Bronchial epithelial cell (primary cell): Measurements from ENCODE around the gene KLHL3. TPM values are rescaled to one million over a fixed set of nuclear protein-coding genes. Genes with fewer than 3 reads are reported as not detected.
A peak's percentile ranks its signal among the peaks of the same experiment; 100 is the strongest.

ENCODE experiments used
- DNase-seq: peaks from one replicate; pipeline ENCODE4 v3.0.0-alpha.2; 2010; ENCODE audit warnings: low read depth
- FAIRE-seq: peaks from 2 replicates; lab custom pipeline; 2011; peaks lifted over from hg19 to GRCh38; lab: Jason Lieb, UNC
- H3K27me3 ChIP-seq: 2 replicates; pipeline ENCODE4 v1.5.1; 2011; ENCODE audit warnings: low read length; ENCODE audit not compliant: control insufficient read depth, insufficient read depth
- H3K36me3 ChIP-seq: 2 replicates; pipeline ENCODE4 v1.5.1; 2011; ENCODE audit warnings: low read length; ENCODE audit not compliant: control insufficient read depth, insufficient read depth
- H3K4me3 ChIP-seq: 2 replicates; pipeline ENCODE4 v1.5.1; 2011; ENCODE audit warnings: mild to moderate bottlenecking, low read depth, low read length, control low read depth
- CTCF ChIP-seq: IDR thresholded peaks from 2 replicates; pipeline ENCODE4 v1.5.1; 2011; ENCODE audit warnings: mild to moderate bottlenecking, moderate library complexity, low read length, control low read depth, inconsistent platforms; ENCODE audit not compliant: insufficient read depth, severe bottlenecking
- total RNA-seq: library from RNA; depleted of rRNA; stranded (reverse); fragments of >200 nt; gene quantifications from 2 replicates; pipeline ENCODE4 v1.2.1, GENCODE V29; 2014

The KLHL3 gene
- total RNA-seq, 1 donor from 2014 or later: 0.53 TPM

GRCh38 chr5:137750436-137750835, 14.5 kb upstream of the KLHL3 start:
- TF ChIP-seq CTCF: no peak
- H3K36me3 ChIP-seq: peaks cover 2% of the 10 kb centered on the region
- no peak for FAIRE-seq
- no peak for DNase-seq
- no peak overlapping the region for H3K4me3 ChIP-seq
- H3K27me3 ChIP-seq: no peaks in the 10 kb centered on the region

- no peak for TF ChIP-seq CTCF
- Histone ChIP-seq H3K36me3 (peaks cover under 1% of the 10 kb centered on the region), H3K4me3 (no peak overlapping the region), H3K27me3 (no peaks in the 10 kb centered on the region)
- DNase-seq: no peak
- no peak for FAIRE-seq
Observed at GRCh38 chr5:137747848-137748247, 12.0 kb upstream of the KLHL3 start.

GRCh38 chr5:137743031-137743640, 7.2 kb upstream of the KLHL3 start:
- no peak for FAIRE-seq
- no peaks in the 10 kb centered on the region for H3K36me3 ChIP-seq
- peak; percentile 66 for TF ChIP-seq CTCF
- no peak overlapping the region for H3K4me3 ChIP-seq
- no peaks in the 10 kb centered on the region for H3K27me3 ChIP-seq
- DNase-seq: peak; percentile 64

- no peak overlapping the region for H3K4me3 ChIP-seq
- H3K27me3 ChIP-seq: no peaks in the 10 kb centered on the region
- no peaks in the 10 kb centered on the region for H3K36me3 ChIP-seq
- DNase-seq (no peak), FAIRE-seq (no peak)
- no peak for TF ChIP-seq CTCF
Observed at GRCh38 chr5:137741718-137742117, 5.8 kb upstream of the KLHL3 start.

GRCh38 chr5:137739737-137740136, 3.8 kb upstream of the KLHL3 start:
- DNase-seq (no peak), FAIRE-seq (no peak)
- Histone ChIP-seq H3K4me3 (no peak overlapping the region), H3K27me3 (no peaks in the 10 kb centered on the region), H3K36me3 (no peaks in the 10 kb centered on the region)
- TF ChIP-seq CTCF: no peak

- FAIRE-seq: no peak
- TF ChIP-seq CTCF: no peak
- H3K4me3 ChIP-seq: no peak overlapping the region
- DNase-seq: no peak
- H3K36me3 ChIP-seq: no peaks in the 10 kb centered on the region
- no peaks in the 10 kb centered on the region for H3K27me3 ChIP-seq
Observed at GRCh38 chr5:137738947-137739346, 3.1 kb upstream of the KLHL3 start.
